Stimulated activated CD4-positive, alpha-beta T cell treated with anti-CD3 and anti-CD28 coated beads, TNF-alpha, amount 100 ng/mL, for 24 hours (primary cell): ENCODE measurements around the gene CUEDC1.
A peak's percentile ranks its signal among the peaks of the same experiment; 100 is the strongest.

ENCODE experiments used
- DNase-seq, 3 experiments: peaks; one replicate each; pipeline ENCODE4 v3.0.0-alpha.2; 2020; ENCODE audit warnings: low read depth in 3 of 3

Gene CUEDC1

GRCh38 chr17:57876023-57876865, 79.0 kb downstream of the CUEDC1 start:
- no peak for DNase-seq

GRCh38 chr17:57875290-57876022, 79.8 kb downstream of the CUEDC1 start:
- no peak for DNase-seq

- peak in 1 of 3 experiments; percentile 40 for DNase-seq
Observed at GRCh38 chr17:57874434-57875289, 80.5 kb downstream of the CUEDC1 start.

GRCh38 chr17:57874058-57874419, 81.2 kb downstream of the CUEDC1 start:
- no peak for DNase-seq

- no peak for DNase-seq
Observed at GRCh38 chr17:57873261-57874057, 81.8 kb downstream of the CUEDC1 start.

GRCh38 chr17:57872536-57872935, 82.7 kb downstream of the CUEDC1 start:
- no peak for DNase-seq

GRCh38 chr17:57871863-57872262, 83.3 kb downstream of the CUEDC1 start:
- DNase-seq: no peak

- DNase-seq: no peak
Observed at GRCh38 chr17:57871155-57871554, 84.1 kb downstream of the CUEDC1 start.

GRCh38 chr17:57870283-57870635, 85.0 kb downstream of the CUEDC1 start:
- DNase-seq: no peak

- DNase-seq: no peak
Observed at GRCh38 chr17:57869617-57870282, 85.5 kb downstream of the CUEDC1 start.

- DNase-seq: no peak
Observed at GRCh38 chr17:57868910-57869616, 86.1 kb downstream of the CUEDC1 start.

- DNase-seq: no peak
Observed at GRCh38 chr17:57868007-57868909, 87.0 kb downstream of the CUEDC1 start.

- DNase-seq: no peak
Observed at GRCh38 chr17:57867126-57867525, 88.1 kb downstream of the CUEDC1 start.

- DNase-seq: no peak
Observed at GRCh38 chr17:57866723-57867122, 88.5 kb downstream of the CUEDC1 start.

- DNase-seq: no peak
Observed at GRCh38 chr17:57866319-57866718, 88.9 kb downstream of the CUEDC1 start.

GRCh38 chr17:57864273-57864672, 90.9 kb downstream of the CUEDC1 start:
- DNase-seq: no peak

GRCh38 chr17:57862694-57863667, 92.2 kb downstream of the CUEDC1 start:
- DNase-seq: no peak
